Fibroblast of skin of right biceps (primary cell): ENCODE measurements around the gene SLC9C1.

ENCODE experiments used
- DNase-seq: peaks from one replicate; pipeline ENCODE4 v3.0.0-alpha.2; 2013

SLC9C1 gene

DNA sequence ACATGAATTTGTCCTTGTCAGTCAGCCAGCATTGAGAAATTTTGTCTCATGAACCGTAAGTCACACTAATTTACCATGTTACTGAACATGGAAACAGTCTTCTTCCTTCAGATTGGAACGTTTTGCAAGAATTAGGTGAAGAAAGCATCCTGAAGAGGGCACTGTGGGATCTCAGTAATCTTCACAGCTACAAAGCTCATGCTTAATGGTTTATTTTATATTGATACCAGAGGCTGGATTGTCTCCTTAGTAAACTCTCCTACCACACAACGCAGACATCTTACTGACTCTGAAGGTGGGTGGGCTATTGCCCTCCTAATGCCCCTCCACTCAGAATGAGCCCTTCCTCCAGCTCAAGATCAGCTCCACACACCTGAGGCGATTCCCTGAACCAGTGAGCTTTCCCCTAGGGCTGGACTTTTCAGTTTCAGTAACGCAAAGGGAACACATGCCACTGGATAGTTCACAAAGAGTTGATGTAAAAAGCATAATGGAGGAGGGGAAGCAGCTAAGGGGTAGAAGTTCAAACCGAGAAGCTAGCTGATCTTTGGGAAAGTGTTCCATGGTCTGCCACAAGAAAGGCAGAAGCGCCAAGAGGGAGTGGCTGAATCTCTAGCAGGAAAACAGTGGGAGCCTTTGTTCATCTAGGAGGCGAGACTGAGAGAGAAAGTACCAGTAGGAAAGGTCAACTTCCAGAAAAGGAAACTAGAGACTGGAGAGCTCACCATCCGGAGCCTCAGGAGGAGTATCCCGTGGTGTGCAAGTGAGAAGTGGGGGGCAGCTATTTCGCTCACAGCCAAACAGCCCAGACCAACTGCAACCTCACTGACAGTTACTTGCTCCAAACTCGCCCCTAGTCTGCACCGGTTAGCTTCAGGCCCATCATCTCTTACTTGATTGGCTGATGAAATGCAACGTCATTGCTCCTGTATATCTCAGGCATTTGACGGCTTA is at the start of gene SLC9C1:
TSS of gene SLC9C1 (minus strand) at position 849 of the 954 bp plus-strand sequence. CDS start 7,425 bp downstream, outside the sequence.
- DNase-seq, result peak; percentile 71

DNA sequence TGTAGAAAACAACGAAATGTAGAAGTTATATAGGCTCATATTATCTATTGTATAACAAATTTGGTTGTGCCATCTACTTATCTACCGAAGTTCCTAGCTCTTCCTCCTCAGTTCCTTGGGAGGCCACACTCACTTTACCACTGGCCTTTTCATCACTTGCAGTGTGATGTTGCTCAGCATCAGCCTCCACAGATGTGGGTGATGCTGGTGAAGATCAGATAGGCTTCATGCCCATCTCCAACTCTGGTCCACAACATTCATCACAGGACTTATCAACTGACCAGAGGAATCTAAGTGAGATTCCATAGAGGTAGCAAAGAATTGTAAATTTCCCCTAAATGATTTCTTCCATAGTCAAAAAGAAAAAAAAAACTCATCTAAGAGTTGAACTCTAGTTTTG is 47.4 kb upstream of the SLC9C1 start:
- DNase-seq, result no peak

DNA sequence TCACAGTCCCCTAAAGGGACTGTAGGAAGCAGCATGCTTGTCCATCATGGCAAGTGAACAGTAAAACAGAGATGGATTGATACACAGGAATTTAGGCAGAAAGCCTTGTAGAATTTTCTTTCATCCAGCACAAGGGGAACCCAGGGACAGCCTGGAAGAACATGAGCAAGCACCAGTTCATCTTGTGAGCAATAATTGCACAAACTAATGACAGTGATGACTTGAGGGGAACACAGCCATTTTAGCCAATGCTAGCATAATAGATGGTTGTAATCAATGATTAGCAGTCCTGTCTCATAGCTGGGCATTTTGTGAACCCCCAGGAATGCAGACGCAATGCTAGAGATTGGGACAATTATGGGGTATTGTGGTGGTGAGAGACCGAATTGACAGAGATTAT is 45.6 kb upstream of the SLC9C1 start:
- no peak for DNase-seq

DNA sequence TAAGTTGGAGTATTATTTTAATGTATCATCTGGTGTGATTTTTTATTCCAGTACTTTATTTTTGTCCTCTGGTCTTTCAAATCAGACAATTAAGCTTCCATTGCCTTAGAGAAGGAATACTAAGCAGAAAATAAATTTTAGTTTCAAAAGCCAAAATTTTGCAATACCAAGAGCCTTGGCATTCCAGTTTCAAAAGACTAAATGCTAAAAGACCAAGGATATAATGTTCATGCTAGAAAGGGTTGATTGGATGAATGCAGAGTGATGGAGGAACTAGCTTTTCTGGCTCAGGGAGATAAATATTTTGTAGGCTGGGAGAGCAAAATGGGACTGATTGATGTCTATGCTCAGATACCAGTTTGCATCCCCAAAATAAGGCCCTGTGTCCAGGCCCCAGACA is 45.1 kb upstream of the SLC9C1 start:
- no peak for DNase-seq

DNA sequence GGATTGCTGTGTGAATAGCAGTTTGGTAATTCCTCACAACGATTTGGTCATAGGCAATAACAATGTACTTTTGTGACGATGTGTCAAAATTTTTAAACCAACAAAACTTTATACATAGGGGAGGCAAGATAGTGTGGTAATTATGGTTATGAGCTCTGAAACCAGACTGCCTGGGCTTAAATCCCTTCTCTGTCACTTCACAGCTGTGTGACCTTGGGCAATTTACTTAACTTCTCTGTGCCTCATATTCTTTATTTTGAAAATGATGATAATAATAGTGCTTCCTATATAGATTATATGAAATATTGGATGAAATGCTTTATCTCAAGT is 44.7 kb upstream of the SLC9C1 start:
- DNase-seq, result no peak

DNA sequence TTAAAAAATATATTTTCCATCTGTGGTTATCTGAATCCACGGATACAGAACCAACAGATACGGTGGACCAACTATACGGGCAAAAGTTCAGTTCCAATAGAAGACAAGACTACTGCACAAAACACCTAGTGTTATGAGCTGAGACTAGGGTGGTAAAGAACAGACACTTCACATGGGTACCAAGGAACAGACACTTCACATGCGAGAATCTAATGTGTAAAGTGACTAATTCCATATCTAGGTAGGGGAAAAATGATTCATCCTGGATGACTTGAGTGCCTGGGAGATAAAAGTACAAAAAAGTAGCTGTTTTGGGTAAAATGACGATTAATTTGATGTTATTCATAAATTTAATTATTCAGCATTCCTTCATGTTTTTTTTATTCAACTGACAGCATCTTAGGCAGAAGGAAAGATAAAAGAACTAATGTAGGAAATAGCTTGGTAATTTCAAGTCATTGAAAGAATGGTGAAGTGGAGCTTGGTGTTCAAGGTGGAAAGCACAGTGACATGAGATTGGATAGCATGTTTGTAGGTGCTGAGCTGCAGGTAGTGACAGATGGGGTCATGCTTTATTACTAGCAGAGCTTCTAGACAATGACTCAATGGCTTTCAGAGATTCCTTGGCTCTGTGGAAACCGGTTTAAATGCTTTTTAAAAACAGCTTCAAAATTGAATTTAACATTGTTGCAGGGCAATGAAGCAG is 44.2 kb upstream of the SLC9C1 start:
- DNase-seq, result no peak

DNA sequence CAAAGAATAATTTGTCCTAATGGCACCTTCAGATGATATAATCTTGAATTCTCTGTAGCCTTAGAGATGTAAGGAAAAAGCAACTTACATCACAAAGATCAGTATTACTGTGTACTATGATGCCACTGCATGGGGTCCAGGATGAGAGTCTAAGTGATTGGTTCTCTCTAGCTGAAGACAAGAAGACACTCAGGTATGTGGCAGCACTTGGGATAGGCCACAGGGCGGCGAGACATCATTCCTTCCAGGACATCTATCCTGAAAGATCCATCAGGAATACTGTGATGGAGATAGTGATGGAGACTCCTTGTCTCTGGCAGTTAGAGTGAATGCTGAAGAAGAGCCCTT is 41.4 kb upstream of the SLC9C1 start:
- DNase-seq, result no peak

DNA sequence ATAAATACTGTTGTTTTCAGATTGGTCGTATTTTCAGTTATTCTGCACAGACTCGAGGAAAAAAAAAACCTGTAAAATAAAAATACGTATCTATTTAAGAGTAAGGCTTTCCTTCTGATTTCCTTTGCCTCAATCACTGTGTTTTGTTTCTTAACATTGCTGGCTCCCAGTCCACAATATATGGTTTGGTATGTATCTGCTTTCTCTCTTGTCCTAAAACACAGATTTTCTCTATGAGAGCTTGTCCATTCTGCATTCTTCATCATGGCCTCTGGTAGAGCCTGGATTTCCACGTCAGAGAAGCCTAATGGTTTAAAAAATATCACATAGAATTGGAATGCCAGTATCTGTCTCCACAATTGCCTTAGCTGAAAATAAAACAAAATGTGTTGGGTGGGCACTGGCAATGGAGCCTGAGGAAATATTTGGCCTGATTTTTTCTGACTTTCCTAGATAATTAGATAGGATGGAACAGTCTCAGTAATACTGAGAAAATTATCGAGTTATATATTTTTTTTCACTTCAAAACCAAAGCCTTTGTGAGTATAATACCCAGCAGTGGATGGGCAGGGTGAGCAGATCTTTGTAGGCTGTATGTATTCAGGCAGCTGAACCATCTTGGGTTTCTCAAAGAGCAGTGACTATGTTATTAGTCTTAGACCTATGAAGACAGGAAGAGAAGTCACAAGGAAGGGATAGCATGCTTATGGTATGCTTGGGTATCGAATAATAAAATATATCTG is 40.8 kb upstream of the SLC9C1 start:
- no peak for DNase-seq

DNA sequence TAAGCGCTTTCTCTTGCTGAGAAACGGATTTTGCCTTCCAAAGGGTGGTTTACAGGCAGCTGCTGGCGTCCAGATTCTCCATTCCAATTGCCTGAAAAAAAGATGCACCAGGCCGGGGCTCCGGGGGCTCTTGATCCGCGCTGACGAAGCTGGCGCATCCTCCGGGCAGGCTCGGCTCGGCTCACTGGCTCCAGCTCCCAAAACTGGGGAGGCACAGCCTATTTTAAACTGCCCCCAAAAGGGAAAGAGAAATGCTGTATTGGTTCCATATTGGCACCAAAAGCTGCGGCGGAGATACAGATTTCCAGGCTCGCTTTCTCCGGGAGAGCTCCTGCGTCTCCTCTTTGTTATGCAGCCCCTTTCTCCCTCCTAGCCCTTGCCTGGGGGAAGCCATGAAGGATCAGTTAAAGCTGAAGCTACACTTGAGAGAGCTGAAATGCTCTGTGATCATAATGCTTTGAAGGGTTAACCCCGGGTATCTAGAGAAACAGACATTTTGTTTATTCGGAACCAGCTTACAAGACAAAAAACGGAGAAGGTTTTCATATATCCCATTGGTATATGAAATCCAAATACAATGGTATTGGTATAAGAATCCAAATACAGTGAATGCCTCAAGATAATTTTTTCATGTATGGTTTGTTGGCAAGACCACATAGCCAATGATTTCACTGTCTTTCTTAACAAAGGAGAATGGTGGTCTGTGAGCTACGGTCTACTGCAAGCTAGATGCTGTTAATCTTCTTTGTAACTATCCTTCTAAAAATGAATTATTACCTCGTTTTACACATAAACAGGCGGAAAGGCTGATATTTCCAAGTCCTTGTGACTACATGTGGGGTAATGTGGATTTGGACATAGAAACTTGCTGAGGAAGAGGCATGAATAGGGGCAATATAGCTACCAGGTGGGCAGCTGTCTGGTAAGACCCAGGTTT is 39.6 kb upstream of the SLC9C1 start:
- DNase-seq, result no peak

DNA sequence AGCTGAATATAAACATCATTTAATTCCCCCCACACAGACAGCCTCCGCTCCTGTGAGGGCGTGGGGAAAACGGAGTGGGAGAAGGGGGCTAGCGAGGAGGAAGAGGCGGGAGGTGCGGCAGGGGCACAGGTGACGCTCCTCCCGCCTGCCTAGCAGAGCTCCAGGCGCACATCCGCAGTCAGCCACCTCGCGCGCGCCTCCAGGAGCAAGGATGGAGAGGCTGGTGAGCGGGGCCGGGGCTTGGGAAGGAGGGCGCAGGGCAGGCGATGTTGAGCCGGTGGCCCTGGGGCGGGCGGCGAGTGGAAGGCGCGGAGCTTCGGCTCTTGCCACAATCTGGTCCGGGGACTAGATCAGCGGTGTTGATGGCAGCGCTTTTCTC is 39.0 kb upstream of the SLC9C1 start, which contains the start of gene CD200:
TSS of gene CD200 (plus strand) at position 155 of the 379 bp plus-strand sequence. CDS start at position 212, 57 bp downstream.
- peak; percentile 49 for DNase-seq

DNA sequence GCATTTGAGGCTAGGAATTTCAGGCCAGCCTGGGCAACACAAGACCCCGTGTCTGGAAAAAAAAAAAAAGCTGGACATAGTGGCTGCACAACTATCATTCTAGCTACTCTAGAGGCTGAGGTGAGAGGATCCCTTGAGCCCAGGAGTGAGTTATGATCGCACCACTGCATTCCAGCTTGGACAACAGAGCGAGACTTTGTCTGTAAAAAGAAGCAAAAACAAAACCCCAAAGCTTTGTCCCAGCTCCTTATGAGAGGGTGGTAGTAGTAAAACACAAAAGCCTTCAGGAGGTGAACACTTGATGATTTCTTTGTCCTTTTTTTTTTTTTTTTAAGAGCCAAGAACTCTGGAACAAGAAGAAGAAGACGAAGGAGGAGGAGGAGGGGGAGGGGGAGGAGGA is 37.8 kb upstream of the SLC9C1 start:
- DNase-seq, result no peak

DNA sequence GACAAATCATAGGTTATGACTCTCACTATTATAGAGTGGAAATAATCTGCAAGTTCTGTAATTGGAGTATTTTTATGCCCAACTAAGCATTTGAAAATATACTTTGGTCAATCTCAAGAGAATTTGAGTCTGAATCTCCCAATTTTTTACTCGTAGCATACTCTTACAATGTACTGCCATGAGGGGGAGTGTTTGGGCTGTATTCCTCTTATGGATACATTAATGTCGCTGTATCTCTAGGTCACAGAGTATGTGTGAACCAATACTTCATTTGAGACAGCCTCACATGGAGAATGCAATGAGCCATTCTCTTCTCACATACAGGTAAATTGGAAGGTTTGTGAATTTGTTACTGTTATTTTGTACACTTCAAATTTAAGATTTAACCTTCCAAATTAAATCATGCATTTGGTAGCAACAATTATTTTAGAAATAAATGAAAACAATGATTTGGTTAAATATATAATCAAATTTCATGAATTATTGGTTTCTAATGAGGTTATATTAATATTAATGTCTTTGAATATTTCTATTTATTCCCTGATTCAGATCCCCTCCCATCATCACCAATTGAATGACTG is 33.4 kb upstream of the SLC9C1 start:
- peak; percentile 59 for DNase-seq

DNA sequence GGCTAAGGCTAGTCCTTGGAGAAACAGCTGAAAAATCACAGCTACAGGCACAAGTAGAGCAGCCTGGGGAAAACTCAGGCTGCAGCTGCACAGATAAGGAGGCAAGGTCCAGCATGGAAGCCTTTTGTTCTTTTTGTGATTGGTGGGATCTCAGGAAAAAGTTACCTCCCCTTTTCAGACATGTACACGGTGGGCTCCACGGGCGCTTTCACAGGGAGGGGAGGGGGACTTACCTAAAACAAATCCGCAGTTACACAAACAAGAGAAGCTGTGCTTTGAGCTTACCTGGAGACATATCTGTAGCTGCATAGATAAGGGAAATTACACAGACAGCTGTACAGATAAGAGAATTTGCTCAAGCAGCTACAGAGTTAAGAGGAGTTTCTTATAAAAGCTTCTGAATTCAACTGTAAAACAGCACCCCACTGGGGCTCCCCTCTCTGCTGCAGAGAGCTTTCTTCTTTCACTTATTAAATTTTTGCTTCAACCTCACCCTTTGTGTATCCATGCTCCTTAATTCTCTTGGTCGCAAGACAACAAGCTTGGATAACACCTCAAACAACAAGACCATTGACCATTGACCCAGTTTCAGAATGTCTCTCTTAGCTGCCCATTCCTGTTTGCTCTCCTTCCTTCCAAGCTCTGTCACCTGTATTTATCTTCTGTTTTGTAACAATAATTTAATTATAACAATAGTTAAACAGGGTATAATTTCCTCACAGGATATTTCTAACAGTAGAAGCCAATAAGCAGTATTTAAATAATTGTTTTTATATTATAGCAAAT is 28.0 kb upstream of the SLC9C1 start:
- no peak for DNase-seq

DNA sequence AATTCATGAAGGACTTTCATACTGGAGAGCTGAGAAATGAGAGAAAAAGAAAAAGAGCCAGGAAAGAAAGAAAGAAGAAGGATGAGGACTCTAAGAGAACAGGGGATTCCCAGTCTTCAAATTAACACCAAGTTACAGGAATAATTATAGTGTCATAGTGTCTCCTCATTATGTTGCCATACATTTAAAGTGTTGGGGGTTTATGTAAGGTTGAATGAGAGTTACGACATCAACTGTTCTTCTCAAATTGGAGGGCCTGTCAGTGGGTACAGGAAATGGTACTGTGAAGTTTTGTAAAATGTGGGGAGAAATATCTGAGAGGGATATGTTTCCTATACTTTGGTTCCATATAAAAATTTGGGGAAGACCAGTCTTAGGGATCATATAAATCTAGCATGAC is 26.7 kb upstream of the SLC9C1 start:
- DNase-seq, result no peak

DNA sequence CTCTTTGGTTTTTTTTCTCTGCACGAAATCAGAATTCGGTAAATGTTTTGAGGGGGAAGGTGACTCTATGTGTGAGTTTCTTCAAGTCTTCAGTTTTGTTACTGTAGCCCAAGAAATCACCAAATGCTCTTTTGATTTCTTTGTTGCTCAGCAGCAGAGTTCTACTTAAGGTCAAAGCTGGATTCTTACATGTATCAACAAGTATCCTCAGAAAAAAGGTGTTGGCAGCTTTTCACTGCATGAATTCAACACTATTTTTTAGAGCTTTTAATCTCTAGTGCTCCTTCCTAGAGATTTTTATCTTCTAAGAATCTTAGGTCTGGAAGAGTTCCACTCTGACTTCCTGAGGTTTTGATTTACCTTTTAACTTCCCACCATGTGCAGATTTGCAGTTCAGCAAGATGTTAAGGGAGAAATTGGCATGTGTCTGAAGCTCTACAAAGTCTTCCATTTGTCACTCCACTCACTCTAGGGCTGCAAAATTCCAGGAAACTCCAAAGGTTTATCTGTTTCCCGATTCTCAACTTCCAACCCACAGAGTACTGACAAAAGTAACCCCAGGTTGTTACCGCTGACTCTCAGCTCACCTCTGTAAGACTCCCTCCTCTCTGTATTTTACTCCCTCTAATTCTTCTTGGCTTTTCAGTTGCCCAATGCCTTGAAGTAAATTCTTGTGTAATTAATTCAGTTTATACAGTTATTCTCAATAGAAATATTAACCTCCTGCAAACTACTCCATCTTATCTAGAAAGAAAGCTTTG is 25.7 kb upstream of the SLC9C1 start:
- no peak for DNase-seq

DNA sequence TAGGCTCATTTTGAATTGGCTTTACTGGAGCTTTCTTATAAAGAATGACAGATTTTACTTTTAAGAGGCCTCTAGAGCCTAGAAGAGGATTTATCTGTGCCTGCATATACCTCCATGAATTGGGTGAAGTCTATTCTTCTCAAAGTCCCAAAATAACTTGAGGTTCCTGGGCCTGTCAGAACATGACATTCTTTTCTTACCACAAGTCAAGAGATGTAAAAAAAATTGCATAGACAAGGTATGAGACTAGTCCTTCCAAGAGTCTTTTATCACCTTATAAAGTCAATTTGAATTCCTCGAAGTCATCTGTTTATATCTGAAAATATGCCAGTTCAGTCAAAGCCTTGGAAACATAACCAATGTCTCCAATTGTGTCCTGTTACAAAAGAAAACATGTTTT is 21.8 kb upstream of the SLC9C1 start:
- no peak for DNase-seq

DNA sequence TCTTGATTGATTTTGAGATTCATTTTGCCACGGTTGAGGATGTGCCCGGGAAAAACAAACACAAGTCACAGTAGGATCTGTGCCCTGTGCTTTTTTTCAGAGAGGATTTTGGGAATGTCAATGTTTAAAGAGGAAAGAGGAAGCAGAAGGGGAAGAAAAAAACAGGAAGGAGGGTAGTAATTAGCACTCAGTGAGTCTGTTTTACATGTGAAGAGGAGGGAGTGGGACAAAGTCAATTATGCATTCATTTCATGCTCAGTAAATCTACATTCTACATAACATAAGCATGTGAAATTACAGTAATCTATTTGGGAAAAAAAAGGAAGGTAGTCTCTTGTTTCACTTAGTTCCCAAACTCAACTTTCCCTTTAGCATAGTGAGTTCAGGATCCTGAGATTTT is 20.6 kb upstream of the SLC9C1 start:
- DNase-seq, result no peak

DNA sequence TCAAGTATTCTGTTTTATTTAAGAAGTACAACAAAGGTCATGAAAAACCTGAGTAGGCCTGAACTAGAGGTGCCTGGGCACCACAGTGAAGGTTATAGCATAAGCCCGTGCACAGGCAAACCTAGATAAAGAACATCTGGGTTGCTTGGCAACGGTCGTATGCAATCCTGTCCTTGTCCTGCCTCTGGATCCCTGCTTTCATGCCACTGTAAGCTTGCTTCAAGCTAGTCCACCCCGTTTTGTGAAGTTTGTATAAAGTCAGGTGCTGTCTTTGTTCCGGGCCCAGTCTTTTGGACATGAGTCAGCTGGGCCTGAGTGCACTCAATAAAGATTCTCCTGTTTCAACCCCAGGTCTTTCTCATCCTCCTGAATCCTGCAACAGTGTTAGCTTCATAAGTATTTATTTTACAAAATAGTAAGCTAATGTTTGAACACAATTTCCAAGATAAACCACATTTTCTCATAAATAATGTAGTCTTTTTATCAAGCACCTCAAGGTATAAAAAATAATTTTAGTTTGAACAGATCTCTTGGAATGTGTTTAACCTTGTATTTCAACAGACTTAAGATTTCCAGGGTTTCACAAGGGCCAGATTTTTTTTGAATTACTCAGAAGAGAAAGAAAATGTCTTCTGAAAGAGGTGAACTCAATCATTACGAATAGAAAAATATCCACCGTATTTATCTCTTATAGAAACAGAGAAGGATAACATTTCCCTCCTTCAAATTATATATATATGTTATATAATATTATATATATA is 14.3 kb upstream of the SLC9C1 start:
- peak; percentile 18 for DNase-seq

DNA sequence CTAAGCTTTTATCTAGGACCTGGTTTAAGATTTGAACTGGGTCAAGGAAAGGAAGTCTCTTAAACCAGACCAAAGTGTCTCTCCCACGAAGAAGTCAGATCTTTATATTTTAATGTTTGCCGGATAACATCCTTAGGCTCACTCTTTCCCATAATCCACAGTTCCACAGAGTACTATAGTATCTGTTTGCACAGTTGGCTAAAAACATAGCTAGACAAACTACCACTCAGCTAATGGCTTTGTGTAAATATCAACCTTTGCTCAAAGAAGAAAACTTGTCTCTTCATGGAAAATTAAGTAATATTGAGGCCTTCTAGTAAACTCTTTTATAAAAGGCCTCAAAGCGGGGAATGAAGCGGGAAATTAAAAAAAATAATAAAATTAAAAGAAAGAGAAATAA is 13.5 kb upstream of the SLC9C1 start:
- no peak for DNase-seq

DNA sequence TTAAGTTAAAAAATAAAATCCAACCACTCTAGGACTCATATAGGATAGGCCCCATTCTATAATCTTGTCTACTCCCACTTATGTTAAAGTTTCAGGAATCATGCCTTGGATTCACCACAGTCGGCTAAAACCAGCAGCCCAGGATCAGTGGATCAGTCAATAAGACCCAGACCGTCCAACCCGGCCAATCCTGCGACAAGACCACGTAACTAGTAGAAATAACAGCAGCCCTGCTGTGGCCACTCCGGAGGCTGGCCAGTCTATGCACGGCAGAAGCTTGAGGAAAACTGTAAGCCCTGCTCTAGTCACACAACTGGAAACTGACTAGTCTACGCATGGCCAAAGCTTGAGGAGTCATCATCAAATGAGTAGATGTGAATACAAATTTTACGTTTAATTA is 12.8 kb upstream of the SLC9C1 start:
- DNase-seq, result no peak
